ELF-1 (cell line): ENCODE results near the gene CGB2.

Source experiments
- DNase-seq: peaks from one replicate; pipeline ENCODE4 v3.0.0-alpha.2; 2016; ENCODE audit warnings: low read depth, low spot score

The CGB2 gene

GRCh38 chr19:49031642-49032301 lies at the start of gene CGB2:
Gene CGB2 (plus strand): TSS chr19:49031890. CDS start chr19:49032096, 206 bp downstream.
- peak; percentile 56 for DNase-seq

- no peak for DNase-seq
Measured at GRCh38 chr19:48982280-48982679, 49.4 kb upstream of the CGB2 start.

- DNase-seq = no peak
Measured at GRCh38 chr19:48985711-48986110, 46.0 kb upstream of the CGB2 start.

- DNase-seq = no peak
Measured at GRCh38 chr19:48986211-48986610, 45.5 kb upstream of the CGB2 start.

- DNase-seq = no peak
Measured at GRCh38 chr19:48987323-48987722, 44.4 kb upstream of the CGB2 start.

GRCh38 chr19:48988286-48988685 lies 43.4 kb upstream of the CGB2 start:
- no peak for DNase-seq

GRCh38 chr19:48988860-48989259 lies 42.8 kb upstream of the CGB2 start:
- no peak for DNase-seq

GRCh38 chr19:48989701-48990291 lies 41.9 kb upstream of the CGB2 start:
- peak; percentile 53 for DNase-seq

GRCh38 chr19:48990400-48990799 lies 41.3 kb upstream of the CGB2 start:
- no peak for DNase-seq

- DNase-seq = no peak
Measured at GRCh38 chr19:48991011-48991609, 40.6 kb upstream of the CGB2 start.

- DNase-seq = peak; percentile 77
Measured at GRCh38 chr19:48991873-48992580, 39.7 kb upstream of the CGB2 start.

- no peak for DNase-seq
Measured at GRCh38 chr19:48992581-48993174, 39.0 kb upstream of the CGB2 start.

GRCh38 chr19:48993175-48994034 lies 38.3 kb upstream of the CGB2 start, which contains the start of the genes GYS1 and RUVBL2:
Gene GYS1 (minus strand): TSS chr19:48993309. CDS start chr19:48993112, 197 bp downstream.
Gene RUVBL2 (plus strand): TSS chr19:48993887. CDS start chr19:48993912, 25 bp downstream.
- peak; percentile 100 for DNase-seq

- no peak for DNase-seq
Measured at GRCh38 chr19:48994035-48994386, 37.7 kb upstream of the CGB2 start.

- peak; percentile 86 for DNase-seq
Measured at GRCh38 chr19:48997972-48998371, 33.7 kb upstream of the CGB2 start.

- peak; percentile 86 for DNase-seq
Measured at GRCh38 chr19:48999481-49000325, 32.0 kb upstream of the CGB2 start.

GRCh38 chr19:49004133-49004532 lies 27.6 kb upstream of the CGB2 start:
- DNase-seq = no peak

GRCh38 chr19:49004964-49005614 lies 26.6 kb upstream of the CGB2 start:
- no peak for DNase-seq

GRCh38 chr19:49006905-49007304 lies 24.8 kb upstream of the CGB2 start:
- no peak for DNase-seq

GRCh38 chr19:49009828-49010227 lies 21.9 kb upstream of the CGB2 start:
- DNase-seq = no peak
